Right lobe of liver (tissue), 4 donors: Measurements from ENCODE around the gene SCMH1.

Experiments
- POLR2A ChIP-seq: fragments of 450-650 bp; IDR thresholded peaks from one replicate; pipeline ENCODE4 v1.6.1; 2017; ENCODE audit warnings: antibody characterized with exemption, mild to moderate bottlenecking
- TF ChIP-seq, protein P1 (sequence below), 4 donors: fragments of 200-600 bp in 3 of 4; fragments of 450-650 bp in 1 of 4; IDR thresholded peaks; one replicate each; pipeline versions ENCODE4 v1.5.1 to v1.8.0; 2016 to 2022; ENCODE audit warnings: antibody characterized with exemption in 4 of 4, mild to moderate bottlenecking in 2 of 4
- donor health status: DM: no; HTN: no; CAD: no.
- donor health status: DM: no; HTN: no; CAD: no.
- donor health status: DM: no; HTN: yes; CAD: no.

- TF ChIP-seq, protein P1, sequence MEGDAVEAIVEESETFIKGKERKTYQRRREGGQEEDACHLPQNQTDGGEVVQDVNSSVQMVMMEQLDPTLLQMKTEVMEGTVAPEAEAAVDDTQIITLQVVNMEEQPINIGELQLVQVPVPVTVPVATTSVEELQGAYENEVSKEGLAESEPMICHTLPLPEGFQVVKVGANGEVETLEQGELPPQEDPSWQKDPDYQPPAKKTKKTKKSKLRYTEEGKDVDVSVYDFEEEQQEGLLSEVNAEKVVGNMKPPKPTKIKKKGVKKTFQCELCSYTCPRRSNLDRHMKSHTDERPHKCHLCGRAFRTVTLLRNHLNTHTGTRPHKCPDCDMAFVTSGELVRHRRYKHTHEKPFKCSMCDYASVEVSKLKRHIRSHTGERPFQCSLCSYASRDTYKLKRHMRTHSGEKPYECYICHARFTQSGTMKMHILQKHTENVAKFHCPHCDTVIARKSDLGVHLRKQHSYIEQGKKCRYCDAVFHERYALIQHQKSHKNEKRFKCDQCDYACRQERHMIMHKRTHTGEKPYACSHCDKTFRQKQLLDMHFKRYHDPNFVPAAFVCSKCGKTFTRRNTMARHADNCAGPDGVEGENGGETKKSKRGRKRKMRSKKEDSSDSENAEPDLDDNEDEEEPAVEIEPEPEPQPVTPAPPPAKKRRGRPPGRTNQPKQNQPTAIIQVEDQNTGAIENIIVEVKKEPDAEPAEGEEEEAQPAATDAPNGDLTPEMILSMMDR (IDR thresholded peaks at IDR 0.05), result no peak
- no peak for TF ChIP-seq POLR2A
These were observed 66.6 kb downstream of the SCMH1 start for GRCh38 chr1:41175546-41175945.
